SK-N-SH (cell line): Measurements from ENCODE around the gene SPATA31C1. TPM values are rescaled to one million over a fixed set of nuclear protein-coding genes. Genes with fewer than 3 reads are reported as not detected.
"Not testable (repeated sequence)": the region's sequence is repeated elsewhere in the genome, so short reads cannot be mapped to it uniquely, and the experiment has no call there.

Source experiments
- CTCF ChIA-PET: fragments of 300-600, 350-600 bp; formaldehyde crosslinking; extraction: SDS; loops from one replicate; lab custom pipeline; 2021; lab: Yijun Ruan, JAX
- POLR2A ChIA-PET: fragments of 350-600 bp; sonication (Branson Sonifier 250); formaldehyde crosslinking; extraction: SDS; loops from one replicate; lab custom pipeline; 2020; ENCODE audit warnings: antibody characterized with exemption, inconsistent platforms; lab: Yijun Ruan, JAX
- DNase-seq: peaks from one replicate; pipeline ENCODE4 v3.0.0; 2012
- H2AFZ ChIP-seq: fragments of 200-600 bp; sonication (generic); 2 replicates; pipeline ENCODE4 v1.8.1; 2016; ENCODE audit warnings: antibody characterized with exemption, mild to moderate bottlenecking, low read depth
- H3F3A ChIP-seq: fragments of 200-600 bp; sonication (generic); replicated peaks from 2 replicates; pipeline ENCODE3; 2016; ENCODE audit warnings: antibody characterized with exemption, mild to moderate bottlenecking; ENCODE audit not compliant: insufficient read depth
- H3K27ac ChIP-seq, 2 experiments: fragments of 200-500 bp in 1 of 2; fragments of 200-600 bp in 1 of 2; sonication (Bioruptor generic) in 1 of 2; sonication (generic), shearing (Covaris generic) in 1 of 2; 2 replicates each; pipeline versions ENCODE4 v1.5.1 to v1.6.1; 2014 to 2016; ENCODE audit warnings: low read depth in 2 of 2, inconsistent platforms in 1 of 2, low read length in 1 of 2, mild to moderate bottlenecking in 1 of 2, mixed read lengths in 1 of 2
- H3K27me3 ChIP-seq: fragments of 200-600 bp; sonication (generic), shearing (Covaris generic); 2 replicates; pipeline ENCODE4 v1.6.1; 2016; ENCODE audit warnings: mixed run types; ENCODE audit not compliant: insufficient read depth
- H3K36me3 ChIP-seq, 2 experiments: fragments of 200-500 bp in 1 of 2; fragments of 200-600 bp in 1 of 2; sonication (Bioruptor generic) in 1 of 2; sonication (generic) in 1 of 2; replicated peaks in 1 of 2; 2 replicates each; pipeline versions ENCODE3 to v1.5.1; 2014 to 2016; ENCODE audit warnings: low read length in 1 of 2, mild to moderate bottlenecking in 1 of 2; ENCODE audit not compliant: insufficient read depth in 2 of 2, control insufficient read depth in 1 of 2
- H3K4me1 ChIP-seq, 2 experiments: fragments of 200-500 bp in 1 of 2; fragments of 200-600 bp in 1 of 2; sonication (Bioruptor generic) in 1 of 2; sonication (generic), shearing (Covaris generic) in 1 of 2; 2 replicates each; pipeline versions ENCODE4 v1.5.1 to v1.6.1; 2014 to 2016; ENCODE audit warnings: low read depth in 1 of 2, low read length in 1 of 2, mixed run types in 1 of 2; ENCODE audit not compliant: insufficient read depth in 2 of 2, control insufficient read depth in 1 of 2
- H3K4me2 ChIP-seq: fragments of 200-600 bp; sonication (generic), shearing (Covaris generic); 2 replicates; pipeline ENCODE4 v1.6.1; 2017; ENCODE audit warnings: mixed run types
- H3K4me3 ChIP-seq, 2 experiments: fragments of 200-500 bp in 1 of 2; fragments of 200-600 bp in 1 of 2; sonication (Bioruptor generic) in 1 of 2; sonication (generic), shearing (Covaris generic) in 1 of 2; 2 replicates each; pipeline versions ENCODE4 v1.5.1 to v1.8.1; 2014 to 2016; ENCODE audit warnings: low read depth in 2 of 2, inconsistent platforms in 1 of 2, low read length in 1 of 2, mild to moderate bottlenecking in 1 of 2, mixed read lengths in 1 of 2, moderate library complexity in 1 of 2
- H3K79me2 ChIP-seq: fragments of 200-600 bp; sonication (generic); 2 replicates; pipeline ENCODE4 v1.8.1; 2017; ENCODE audit warnings: mild to moderate bottlenecking; ENCODE audit not compliant: insufficient read depth
- H3K9ac ChIP-seq: fragments of 200-600 bp; sonication (generic); 2 replicates; pipeline ENCODE4 v1.6.1; 2017; ENCODE audit warnings: mixed run types
- H3K9me2 ChIP-seq: fragments of 200-600 bp; sonication (generic); 2 replicates; pipeline ENCODE4 v1.6.1; 2017; ENCODE audit warnings: mixed run types
- H3K9me3 ChIP-seq: fragments of 200-600 bp; sonication (generic); 2 replicates; pipeline ENCODE4 v1.6.1; 2017; ENCODE audit warnings: mixed run types, mild to moderate bottlenecking, moderate library complexity
- H4K20me1 ChIP-seq: fragments of 200-600 bp; sonication (generic); 2 replicates; pipeline ENCODE4 v1.6.1; 2017; ENCODE audit warnings: mild to moderate bottlenecking, mixed run types; ENCODE audit not compliant: insufficient read depth
- CTCF ChIP-seq: fragments of 200-600 bp; sonication (generic); IDR thresholded peaks from 2 replicates; pipeline ENCODE4 v1.6.1; 2017; ENCODE audit warnings: antibody characterized with exemption, mild to moderate bottlenecking, moderate library complexity
- ELF1 ChIP-seq: IDR thresholded peaks from 2 replicates; pipeline ENCODE4 v1.4.0; 2012
- EP300 ChIP-seq, 2 experiments: IDR thresholded peaks; 2 replicates each; pipeline versions ENCODE4 v1.4.0 to v1.6.1; 2012; ENCODE audit warnings: borderline replicate concordance in 1 of 2, low read depth in 1 of 2, low read length in 1 of 2
- EZH2phosphoT487 ChIP-seq: fragments of 200-600 bp; sonication (generic); IDR thresholded peaks from 2 replicates; pipeline ENCODE4 v1.6.1; 2017; ENCODE audit warnings: low read depth, mixed run types, mild to moderate bottlenecking, antibody characterized with exemption, moderate library complexity, borderline replicate concordance
- FOSL2 ChIP-seq: IDR thresholded peaks from 2 replicates; pipeline ENCODE4 v1.4.0; 2012; ENCODE audit warnings: low read depth, mild to moderate bottlenecking, moderate library complexity, borderline replicate concordance
- FOXJ3 ChIP-seq: sonication (generic); formaldehyde crosslinking; IDR thresholded peaks from 2 replicates; pipeline ENCODE4 v1.5.1; 2020; ENCODE audit warnings: mild to moderate bottlenecking, missing genetic modification reagents
- GATA2 ChIP-seq: sonication (generic); formaldehyde crosslinking; IDR thresholded peaks from 2 replicates; pipeline ENCODE4 v1.5.0; 2020; ENCODE audit warnings: mild to moderate bottlenecking, missing genetic modification reagents
- IRF3 ChIP-seq: fragments of 150-350 bp; IDR thresholded peaks from 2 replicates; pipeline ENCODE4 v1.6.1; 2016; ENCODE audit warnings: mild to moderate bottlenecking, low read depth, low read length
- JUND ChIP-seq: IDR thresholded peaks from 2 replicates; pipeline ENCODE4 v1.4.0; 2012
- MAX ChIP-seq: IDR thresholded peaks from 2 replicates; pipeline ENCODE4 v1.4.0; 2012; ENCODE audit warnings: low read depth
- NFIC ChIP-seq: IDR thresholded peaks from 2 replicates; pipeline ENCODE4 v1.4.0; 2012; ENCODE audit warnings: borderline replicate concordance
- RAD21 ChIP-seq: IDR thresholded peaks from 2 replicates; pipeline ENCODE4 v1.6.1; 2012; ENCODE audit warnings: mild to moderate bottlenecking, low read length
- REST ChIP-seq: IDR thresholded peaks from 2 replicates; pipeline ENCODE4 v1.6.1; 2012; ENCODE audit warnings: mild to moderate bottlenecking, low read depth, low read length, moderate library complexity
- RFX5 ChIP-seq: IDR thresholded peaks from 2 replicates; pipeline ENCODE4 v1.6.1; 2012; ENCODE audit warnings: mild to moderate bottlenecking, improper control_type of control experiment, low read length
- RXRA ChIP-seq: IDR thresholded peaks from 2 replicates; pipeline ENCODE4 v1.4.0; 2012; ENCODE audit warnings: low read depth, mild to moderate bottlenecking, borderline replicate concordance
- SIN3A ChIP-seq: IDR thresholded peaks from 2 replicates; pipeline ENCODE4 v1.6.1; 2012; ENCODE audit warnings: low read depth, mild to moderate bottlenecking, low read length, moderate library complexity, borderline replicate concordance
- WGBS: methylation state at CpG from one replicate; pipeline ENCODE4 v1.1.6; 2017; ENCODE audit warnings: low lambda C conversion rate; 5-methylcytosine and 5-hydroxymethylcytosine counted together
- polyA plus RNA-seq, 3 experiments: library from polyadenylated mRNA; depleted of rRNA; stranded (reverse); fragments of >200 nt; gene quantifications; 2 replicates each; pipeline ENCODE4 v1.2.3, GENCODE V29; 2012

Gene SPATA31C1
- polyA plus RNA-seq, 1 of the 3 experiments (the other 2 are of a cell fraction): not detected

GRCh38 chr9:87939096-87939495 is 21.3 kb downstream of the SPATA31C1 start:
- H3K27ac ChIP-seq, H3K9ac ChIP-seq, H3K4me1 ChIP-seq, H3K9me3 ChIP-seq, DNase-seq, H4K20me1 ChIP-seq, H3K4me3 ChIP-seq, H3K4me2 ChIP-seq, H3K36me3 ChIP-seq, CTCF ChIA-PET, POLR2A ChIA-PET, H3K9me2 ChIP-seq, H3F3A ChIP-seq, H3K79me2 ChIP-seq, H2AFZ ChIP-seq, H3K27me3 ChIP-seq: not testable (repeated sequence)
- no CpG with 5 or more reads among the region's 8 CpGs for WGBS

- WGBS: 52% methylated on average over 5 of the region's 21 CpGs
- no peak overlapping the region for H2AFZ ChIP-seq
- no peaks in the 10 kb centered on the region for H4K20me1 ChIP-seq
- H3K27ac ChIP-seq: no peak overlapping the region
- no peaks in the 10 kb centered on the region for H3K79me2 ChIP-seq
- no peak overlapping the region for H3K4me3 ChIP-seq
- H3K4me1 ChIP-seq: no peaks in the 10 kb centered on the region; a peak in 1 of 4 replicates
- ChIA-PET CTCF (no interaction called here), POLR2A (no interaction called here)
- no peak for DNase-seq
- no peaks in the 10 kb centered on the region for H3F3A ChIP-seq
- no peaks in the 10 kb centered on the region for H3K9me3 ChIP-seq
- H3K9ac ChIP-seq: no peak overlapping the region
- no peaks in the 10 kb centered on the region for H3K9me2 ChIP-seq
- TF ChIP-seq EZH2phosphoT487 (no peak), RXRA (no peak), GATA2 (no peak), FOXJ3 (CRISPR knock-in tag) (no peak), RFX5 (no peak), MAX (no peak)
- no peak overlapping the region for H3K4me2 ChIP-seq
- no peaks in the 10 kb centered on the region for H3K36me3 ChIP-seq
- H3K27me3 ChIP-seq: no peaks in the 10 kb centered on the region
Measured at GRCh38 chr9:87944096-87944495, 26.3 kb downstream of the SPATA31C1 start.

- Histone ChIP-seq H3K4me3 (no peak overlapping the region; a peak in 1 of 4 replicates), H2AFZ (no peak overlapping the region), H3K4me2 (no peak overlapping the region), H3K9ac (no peak overlapping the region), H4K20me1 (no peaks in the 10 kb centered on the region), H3K4me1 (no peaks in the 10 kb centered on the region; a peak in 1 of 4 replicates), H3K27me3 (no peaks in the 10 kb centered on the region), H3K27ac (no peak overlapping the region), H3K9me3 (no peaks in the 10 kb centered on the region), H3K36me3 (no peaks in the 10 kb centered on the region), H3F3A (no peaks in the 10 kb centered on the region), H3K9me2 (no peaks in the 10 kb centered on the region), H3K79me2 (no peaks in the 10 kb centered on the region)
- peak; percentile 41 for DNase-seq
- CTCF ChIA-PET: interaction anchor here (1.0 kb wide), 1 partner anchor 30 kb away, joined by 3 read pairs; the partner anchor contains the start of gene CDK20
- 22% methylated on average over 14 of the region's 21 CpGs for WGBS
- POLR2A ChIA-PET: no interaction called here
- TF ChIP-seq NFIC (no peak), SIN3A (no peak), EP300 (IDR thresholded peaks at IDR 0.05; ENCODE audit: borderline replicate concordance in 1 of 2, low read depth in 1 of 2, low read length in 1 of 2) (no peak), RAD21 (no peak), IRF3 (no peak), FOSL2 (no peak), CTCF (no peak), FOXJ3 (CRISPR knock-in tag) (no peak), JUND (no peak), REST (no peak), ELF1 (no peak), MAX (no peak)
Measured at GRCh38 chr9:87944682-87945081, 26.9 kb downstream of the SPATA31C1 start.
